HG02798 (cell line): ENCODE measurements around the gene CEP63.

Source experiments
- ATAC-seq: cut with Tn5 transposase; IDR thresholded peaks from one replicate; pipeline ENCODE4 v1.9.1; 2021; ENCODE audit warnings: mild to moderate bottlenecking; ENCODE audit not compliant: unreplicated experiment, poor library complexity

Gene CEP63

DNA sequence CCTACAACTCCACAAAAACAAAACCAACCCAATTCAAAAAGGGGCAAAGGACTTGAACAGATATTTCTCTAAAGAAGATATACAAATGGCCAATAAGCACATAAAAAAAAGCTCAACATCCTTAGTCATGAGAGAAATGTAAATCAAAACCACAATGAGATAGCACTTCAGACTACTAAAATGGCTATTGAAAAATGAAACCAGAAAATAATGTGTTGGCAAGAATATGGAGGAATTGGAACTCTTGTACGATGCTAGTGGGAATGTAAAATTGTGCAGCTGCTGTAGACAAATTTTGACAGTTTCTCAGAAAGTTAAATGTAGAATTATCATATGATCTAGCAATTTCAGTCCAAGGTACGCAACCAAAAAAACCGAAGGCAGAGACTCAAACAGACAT is 136.0 kb downstream of the CEP63 start:
- ATAC-seq = peak; percentile 54

DNA sequence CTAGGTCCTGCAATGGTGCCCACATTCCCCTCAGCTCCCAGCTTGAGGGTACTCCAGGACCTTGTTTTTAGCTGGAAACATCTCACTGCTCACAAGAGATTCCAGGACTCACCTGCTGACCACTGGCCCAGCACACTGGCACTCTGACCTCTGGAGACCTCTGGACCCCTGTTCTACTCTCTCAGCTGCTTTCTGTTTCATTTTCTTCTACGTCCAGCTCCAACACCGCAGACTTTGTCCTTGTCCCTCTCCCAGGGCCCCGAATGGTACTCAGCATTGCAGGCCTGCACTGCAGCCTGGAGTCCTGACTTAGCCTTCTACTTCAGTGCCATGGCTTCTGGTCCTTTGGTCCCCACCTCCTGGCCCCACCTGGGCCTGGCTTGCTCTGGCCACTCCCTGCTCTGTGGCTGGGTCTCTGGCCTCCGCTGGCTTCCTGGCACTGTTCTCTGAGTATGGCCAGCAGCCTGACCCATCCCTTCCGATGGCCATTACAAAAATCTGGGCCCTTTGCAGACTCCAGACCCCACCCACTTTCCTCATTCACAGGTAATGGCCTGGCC is 137.0 kb downstream of the CEP63 start:
- ATAC-seq = no peak

DNA sequence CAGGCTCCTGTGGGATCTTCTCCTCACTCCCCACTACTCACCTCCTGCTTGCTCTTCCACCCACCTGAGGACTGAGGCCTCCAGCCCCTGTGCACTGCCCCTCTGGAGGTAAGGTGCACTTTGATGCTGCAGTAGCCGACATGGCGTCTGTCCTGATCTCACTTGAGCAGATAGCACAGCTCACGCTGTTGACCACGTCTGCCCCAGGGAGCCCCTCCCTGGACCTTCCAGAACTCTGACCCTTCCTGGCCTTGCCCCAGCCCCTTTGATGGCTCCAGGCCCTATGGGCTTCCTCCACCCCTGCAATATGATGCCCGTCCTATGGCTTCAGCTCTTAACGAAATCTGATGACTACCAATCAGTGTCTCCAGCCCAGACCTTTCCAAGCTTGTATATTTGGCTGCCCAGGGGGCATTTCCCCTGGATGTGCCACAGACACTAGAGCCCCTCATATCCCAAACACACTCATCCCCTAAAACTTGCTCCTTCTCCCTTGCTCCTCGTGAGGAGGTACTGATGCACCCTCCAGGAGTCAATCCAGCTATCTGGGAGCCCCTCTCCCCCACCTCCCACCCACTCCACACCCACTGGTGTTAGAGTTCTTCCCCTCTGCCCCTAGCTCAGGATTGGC is 137.9 kb downstream of the CEP63 start:
- ATAC-seq = no peak
